Activated CD8-positive, alpha-beta memory T cell treated with anti-CD3 and anti-CD28 coated beads for 24 hours (primary cell): ENCODE measurements around the gene RAMP3.
"Not testable (repeated sequence)": the region's sequence is repeated elsewhere in the genome, so short reads cannot be mapped to it uniquely, and the experiment has no call there.

Experiments
- DNase-seq: peaks from one replicate; pipeline ENCODE4 v3.0.0-alpha.2; 2020

The RAMP3 gene

DNA sequence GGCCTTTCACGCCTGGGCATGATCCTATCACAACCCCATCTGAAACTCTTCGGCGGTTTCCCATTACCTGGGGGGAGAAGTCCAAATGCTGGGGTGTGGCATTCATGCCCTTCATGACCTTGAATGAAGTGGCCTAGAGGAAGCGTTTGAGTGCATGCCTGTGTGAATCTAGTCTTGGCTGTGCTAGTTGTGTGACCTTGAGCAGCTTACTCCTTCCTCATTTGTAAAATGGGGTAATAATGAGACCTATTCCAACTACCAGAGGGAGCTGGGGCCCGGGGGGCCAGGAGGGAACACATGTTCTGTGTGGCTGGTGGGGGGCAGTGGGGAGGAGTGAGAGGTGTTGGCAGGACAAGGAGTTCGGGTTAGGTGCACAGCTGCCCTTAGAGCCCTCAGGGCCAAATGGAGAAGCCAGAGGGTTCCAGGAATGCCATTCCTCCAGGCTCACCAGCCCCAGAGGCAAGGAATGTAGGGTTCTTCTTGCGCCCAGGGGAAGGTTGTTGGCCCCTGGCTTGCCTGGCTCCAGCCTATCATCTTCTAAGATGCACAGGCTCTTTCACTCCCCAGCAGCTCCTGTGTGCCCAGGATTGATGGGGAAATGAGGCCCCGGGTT, 24.8 kb upstream of the RAMP3 start:
- no peak for DNase-seq

DNA sequence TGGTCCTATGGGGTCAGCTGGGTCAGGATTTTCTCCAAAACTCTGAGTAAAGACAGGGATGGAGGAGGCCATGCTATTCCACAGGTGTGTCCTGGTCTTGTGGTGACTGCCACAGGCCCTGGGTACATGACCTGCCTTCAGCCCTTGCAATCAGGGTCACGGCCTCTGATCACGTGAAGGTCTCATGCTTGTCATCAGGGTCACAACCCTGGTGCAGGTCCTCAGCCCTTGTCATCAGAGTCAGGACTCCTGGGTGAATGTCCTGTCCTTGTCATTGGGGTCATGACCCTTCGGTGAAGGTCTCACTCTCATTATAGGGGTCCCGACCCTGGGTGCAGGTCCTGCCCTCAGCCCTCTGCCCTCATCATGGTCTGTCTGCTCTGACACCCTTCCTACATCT, 24.2 kb upstream of the RAMP3 start:
- no peak for DNase-seq

DNA sequence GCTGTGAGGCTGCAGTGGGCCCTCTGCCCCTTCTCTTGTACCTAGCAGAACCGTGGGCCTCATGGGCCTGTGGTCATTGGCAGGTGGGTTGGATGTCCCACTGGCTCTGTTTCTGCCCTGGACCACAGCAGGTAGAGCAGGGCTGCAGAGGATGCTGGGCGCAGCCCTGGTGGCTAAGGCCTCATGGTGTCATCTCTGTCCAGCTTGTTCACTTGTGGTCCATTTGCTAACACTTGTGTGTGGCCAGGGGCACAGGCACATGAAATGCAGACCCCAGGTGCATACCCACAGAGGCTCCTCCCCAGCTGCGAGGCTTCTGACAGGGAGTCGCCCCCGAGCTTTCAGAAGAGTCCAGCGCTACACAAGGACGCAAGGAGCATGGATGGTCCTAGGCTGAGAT, 23.7 kb upstream of the RAMP3 start:
- DNase-seq: no peak

DNA sequence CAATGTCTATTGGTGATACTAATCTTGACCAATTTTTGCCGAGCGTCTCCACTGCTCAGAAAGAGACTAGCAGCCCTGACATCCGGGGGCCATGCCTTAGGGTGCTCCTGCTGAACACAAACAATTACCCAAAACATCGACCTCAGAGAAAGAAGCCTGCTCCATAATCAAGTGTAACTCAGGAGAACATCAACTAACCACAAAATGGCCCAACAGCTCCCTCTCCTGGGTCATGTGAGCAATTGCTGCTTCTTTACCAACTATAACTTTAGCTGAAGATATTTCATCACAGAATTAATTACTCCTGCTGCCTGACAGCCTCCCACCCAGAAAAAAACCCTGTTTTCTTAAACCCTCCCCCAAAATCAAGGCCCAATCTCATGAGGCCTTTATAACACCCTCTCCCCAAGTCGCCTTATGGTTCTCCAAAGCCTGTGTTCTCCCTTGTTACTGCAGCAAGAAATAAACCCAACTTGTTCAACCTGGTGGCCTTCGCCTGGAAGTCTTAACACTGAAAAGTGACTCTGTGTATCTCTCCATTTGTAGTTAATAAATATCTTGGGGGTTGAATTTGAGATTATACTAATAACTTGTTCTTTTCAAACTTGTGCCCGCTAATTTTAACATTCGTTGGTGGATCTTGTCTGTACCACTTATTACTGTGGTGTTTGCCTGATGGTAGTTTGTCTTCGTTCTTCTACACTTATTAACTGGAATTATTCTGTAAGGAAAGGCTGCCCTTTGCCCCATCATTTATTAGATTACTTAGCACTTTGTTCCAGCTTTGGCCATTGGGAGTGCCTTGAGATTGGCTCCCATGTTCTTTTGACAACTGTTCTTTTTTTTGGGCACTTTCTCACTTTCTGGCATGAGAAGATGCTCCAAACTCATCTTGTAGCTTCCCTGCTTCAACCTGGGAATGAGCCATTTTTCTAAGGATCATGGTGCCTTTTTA, 21.2 kb upstream of the RAMP3 start:
- DNase-seq: peak; percentile 81

DNA sequence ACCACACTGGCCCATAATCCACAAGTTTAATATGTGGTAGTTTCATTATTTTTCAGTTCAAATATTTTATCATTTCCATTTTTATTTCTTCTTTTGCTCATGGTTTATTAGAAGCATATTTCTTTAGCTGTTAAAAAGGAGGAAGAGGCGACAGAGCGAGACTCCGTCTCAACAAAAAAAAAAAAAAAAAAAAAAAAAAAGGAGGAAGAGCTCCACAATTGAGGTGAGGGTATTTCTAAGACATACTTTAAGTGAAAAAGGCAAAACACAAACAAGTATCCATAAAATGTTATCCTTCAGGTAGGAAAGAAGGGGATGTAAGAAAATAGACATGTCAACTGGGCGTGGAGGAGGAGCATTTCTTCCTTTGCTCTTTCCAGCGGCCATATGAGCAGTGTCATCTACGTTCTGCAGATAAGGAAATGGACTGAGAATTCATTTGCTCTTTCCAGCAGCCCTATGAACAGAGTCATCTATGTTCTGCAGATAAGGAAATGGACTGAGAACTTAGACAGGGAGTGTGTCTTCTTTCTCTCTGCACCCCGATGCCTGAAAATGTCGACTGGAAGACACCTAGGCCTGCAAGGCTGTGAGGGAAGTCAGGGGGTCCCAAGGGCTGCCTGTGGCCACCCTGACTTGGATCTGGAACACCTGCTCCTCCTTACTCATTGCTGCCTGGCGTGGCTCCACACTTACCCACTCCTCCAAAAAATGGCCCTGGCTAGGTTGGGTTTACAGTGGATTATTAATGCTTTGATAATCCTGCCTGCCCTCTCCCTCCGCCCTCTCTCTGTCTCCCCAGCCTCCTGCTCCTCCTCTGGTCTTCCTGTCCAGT, 18.9 kb upstream of the RAMP3 start:
- no peak for DNase-seq

DNA sequence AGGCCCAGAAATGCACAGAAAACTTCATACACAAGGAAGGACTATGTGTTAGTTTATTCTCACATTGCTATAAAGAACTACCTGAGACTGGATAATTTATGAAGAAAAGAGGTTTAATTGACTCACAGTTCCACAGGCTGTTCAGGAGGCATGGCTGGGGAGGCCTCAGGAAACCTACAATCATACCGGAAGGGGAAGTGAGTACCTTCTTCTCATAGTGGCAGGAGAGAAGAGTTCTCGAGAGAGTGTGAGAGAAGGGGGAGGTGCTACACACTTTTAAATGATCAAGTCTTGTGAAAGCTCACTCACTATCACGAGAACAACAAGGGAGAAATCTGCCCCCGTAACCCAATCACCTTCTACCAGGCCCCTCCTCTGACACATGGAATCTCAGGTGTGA, 16.8 kb upstream of the RAMP3 start:
- DNase-seq: no peak

DNA sequence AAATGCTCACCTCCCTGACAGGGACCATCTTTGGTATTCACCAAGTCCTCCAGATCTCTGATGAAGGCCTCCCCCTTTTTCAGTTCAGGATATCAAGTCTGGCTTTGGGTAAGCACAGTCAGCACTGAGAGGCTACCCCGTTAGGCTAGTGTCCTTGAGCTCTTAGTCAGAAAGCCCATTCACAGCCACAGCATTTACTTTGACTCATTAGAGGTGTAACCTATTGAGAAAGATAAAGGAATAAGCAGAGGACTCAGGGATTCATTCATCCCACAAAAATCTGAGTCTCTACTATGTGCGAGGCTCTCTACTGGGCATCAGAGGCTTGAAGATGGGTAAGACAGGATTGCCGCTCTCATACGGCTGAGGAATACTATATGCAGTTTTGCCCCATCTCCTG, 14.0 kb upstream of the RAMP3 start:
- DNase-seq: no peak

DNA sequence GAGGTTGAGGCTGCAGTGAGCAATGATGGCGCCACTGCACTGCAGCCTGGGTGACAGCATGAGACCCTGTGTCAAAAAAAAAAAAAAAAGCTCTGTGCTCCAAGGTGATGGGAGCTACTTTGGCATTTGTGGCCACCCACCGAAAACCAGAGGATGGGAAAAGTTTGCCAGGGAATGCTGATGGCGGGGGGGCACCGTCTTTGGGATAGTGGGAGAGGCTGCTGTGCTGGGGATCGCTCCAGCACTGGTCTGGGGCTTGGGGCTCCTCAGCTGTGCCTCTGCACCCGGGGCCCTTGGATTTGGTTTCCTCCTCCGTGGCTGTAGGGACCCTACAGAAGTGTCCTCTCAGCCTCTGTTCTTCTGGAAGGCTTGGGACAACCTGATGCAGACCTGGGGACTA, 11.7 kb upstream of the RAMP3 start:
- no peak for DNase-seq

DNA sequence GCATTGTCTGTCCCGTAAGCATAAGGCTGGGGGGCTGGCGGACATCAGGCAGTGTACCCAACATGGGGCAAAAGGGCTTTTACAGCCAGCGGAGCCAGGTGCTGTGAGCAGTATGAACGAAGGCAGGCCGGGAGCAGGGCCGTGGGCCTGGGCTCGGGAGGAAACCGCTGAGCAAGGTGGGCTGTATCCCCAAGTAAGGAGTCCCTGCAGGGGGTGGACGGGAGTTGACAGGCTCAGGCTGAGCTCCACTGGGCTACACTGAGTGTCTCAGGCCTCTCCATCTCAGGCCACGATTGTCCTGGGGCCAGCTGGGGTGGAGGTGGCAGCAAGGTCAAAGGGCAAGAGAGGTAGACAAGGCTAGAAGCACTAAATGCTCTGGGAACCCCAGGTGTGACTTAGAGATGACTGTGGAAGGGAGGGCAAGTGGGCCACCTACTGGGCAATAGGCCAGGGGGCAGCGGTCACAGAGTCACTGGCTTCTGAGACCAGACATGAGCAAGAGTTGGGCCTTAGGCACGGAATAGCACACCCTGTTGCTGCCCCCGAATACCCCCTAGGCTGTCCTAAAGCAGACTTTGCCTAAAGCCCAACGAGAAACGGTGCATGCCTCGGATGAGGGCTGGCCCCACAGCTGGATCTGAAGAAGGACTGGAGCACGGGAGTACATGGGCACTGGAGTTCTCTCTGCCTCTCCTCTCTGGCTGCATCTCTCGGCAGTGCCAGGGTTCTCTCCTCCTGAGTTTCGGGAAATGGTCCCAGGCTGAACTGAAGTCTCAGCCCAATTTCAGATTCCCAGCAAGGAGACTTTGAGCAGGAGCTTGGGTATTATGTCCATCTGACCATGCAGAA, 10.8 kb upstream of the RAMP3 start:
- DNase-seq: no peak

DNA sequence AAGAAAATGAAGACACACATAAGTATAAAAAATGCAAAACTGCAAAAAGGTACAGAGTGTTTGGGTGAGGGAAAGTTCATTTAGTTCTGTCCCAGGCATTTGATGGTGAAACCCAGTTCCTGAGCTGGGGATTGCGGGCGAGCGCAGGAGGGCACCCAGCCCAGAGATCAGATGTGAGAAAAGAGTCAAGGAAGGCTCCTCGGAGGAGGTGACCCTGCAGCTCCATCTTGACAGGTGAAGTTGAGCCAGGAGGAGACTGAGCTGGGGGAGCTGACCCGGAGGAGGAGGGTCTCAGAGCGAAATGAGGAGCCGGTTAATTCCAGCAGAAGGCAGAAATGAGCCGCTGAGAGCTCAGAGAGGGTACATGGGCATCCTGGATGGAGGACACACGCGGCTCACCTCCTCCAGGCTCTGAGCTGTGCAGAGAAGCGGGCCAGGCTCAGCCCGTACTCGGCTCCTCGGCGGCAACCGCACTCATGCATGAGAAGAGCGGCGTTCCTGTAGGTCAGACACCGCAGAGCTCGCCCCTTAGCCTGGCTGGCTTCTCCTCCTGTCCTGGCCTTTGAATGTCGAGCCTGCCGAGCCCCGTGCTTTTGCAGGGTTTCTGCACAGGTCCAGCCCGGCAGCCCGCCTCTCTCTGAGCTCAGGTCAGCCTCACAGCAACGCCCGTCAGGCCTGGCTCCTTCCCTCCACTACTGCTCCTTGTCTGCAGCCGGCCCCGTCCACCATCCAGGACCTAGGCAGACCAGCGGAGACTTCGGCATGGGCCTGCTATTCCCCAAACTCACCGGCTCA, 9.5 kb upstream of the RAMP3 start:
- DNase-seq: no peak

DNA sequence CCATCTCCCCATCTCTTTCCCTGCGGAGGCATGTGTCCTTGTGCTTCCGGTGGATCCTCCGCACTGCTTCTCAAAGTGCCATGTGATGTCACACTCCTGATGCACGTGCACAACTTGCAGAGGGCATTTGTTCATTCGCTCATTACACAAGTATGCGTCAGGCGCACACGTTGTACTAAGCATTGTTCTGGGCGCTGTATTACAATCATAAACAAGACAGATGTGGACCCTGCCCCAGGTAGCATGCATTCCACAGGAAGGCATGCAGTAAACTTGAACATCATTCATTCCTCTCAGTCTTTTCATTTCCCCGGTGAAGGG, 9.0 kb upstream of the RAMP3 start:
- no peak for DNase-seq

DNA sequence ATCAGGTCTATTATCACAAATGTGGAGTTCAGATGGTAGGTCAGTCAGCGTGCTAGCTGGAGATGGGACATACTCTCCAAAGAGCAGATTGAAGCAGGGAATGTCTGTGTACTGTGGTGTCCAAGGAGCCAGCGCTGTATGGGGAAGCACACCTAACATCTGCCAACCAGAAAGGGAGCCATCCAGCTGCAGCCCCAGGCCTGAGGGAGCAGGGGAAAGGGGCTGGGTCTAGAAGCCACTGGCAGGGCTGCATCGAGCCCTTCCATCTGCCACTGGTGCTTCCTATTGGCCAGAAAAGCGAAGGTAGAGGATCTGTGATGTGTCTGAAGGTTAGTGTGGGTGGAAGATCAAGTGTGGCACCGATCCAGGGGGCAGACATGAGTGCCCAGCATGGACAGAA, 8.0 kb upstream of the RAMP3 start:
- DNase-seq: no peak

DNA sequence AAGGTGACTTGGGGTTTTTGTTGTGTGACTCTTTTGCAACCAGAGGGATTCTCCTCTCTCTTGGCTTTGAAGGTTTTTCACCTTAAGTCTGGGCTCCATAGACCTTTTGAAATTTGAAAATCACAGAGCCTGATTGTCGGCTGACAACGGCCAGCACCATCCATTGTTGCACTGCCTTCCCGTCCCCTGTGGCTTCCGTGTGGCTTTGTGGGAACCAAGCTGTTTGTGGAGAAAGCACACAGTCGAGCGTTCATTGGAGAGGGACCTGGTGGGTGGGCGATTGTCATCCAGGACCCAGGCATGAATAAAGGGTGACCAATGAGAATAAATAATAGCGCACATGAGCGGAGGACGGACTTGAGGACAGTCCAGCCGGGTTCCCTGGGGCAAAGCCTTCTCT, 7.4 kb upstream of the RAMP3 start:
- no peak for DNase-seq

DNA sequence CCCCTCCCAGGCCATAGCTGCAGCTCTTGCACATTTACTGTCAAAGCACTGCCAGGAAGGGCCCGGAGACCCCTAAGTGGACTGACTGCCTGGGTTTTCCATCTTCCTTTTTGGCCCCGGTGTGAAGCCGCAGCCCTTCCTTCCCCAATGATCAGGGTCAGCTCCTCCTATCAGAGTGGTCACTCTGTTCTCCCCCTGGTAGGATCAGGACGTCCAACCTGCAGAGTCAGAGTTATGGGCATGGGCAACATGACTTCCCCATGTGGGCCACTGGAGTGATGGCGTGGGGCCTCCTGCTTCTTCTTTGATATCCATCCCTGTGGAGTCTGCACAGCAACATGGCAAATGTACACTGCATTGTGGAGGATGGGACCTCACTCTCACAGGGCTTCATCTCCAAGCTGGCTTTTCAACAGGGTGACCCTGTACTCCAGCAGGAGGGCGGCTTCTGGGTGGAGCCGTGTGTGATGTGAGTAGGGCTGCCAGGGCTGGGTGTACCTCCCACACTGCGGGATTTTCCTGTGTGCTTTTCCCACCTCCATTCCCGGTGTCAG, 6.4 kb upstream of the RAMP3 start:
- no peak for DNase-seq

DNA sequence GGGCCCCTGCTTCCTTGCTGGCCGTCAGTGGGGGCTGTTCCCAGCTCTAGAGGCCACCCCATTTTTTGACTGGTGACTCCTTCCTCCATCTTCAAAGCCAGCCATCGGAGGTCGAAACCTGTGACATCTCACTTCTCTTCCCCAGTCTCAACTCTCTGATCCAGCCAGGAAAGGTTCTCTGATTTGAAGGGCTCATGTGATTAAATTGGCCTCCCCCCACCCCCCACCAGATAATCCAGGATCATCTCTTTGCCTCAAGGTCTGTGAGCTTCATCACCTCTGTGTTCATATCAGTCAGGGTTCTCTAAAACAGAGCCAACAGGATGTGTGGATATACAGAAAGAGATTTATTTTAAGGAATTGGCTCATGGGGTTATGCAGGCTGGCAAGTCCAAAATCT, 5.6 kb upstream of the RAMP3 start:
- no peak for DNase-seq

DNA sequence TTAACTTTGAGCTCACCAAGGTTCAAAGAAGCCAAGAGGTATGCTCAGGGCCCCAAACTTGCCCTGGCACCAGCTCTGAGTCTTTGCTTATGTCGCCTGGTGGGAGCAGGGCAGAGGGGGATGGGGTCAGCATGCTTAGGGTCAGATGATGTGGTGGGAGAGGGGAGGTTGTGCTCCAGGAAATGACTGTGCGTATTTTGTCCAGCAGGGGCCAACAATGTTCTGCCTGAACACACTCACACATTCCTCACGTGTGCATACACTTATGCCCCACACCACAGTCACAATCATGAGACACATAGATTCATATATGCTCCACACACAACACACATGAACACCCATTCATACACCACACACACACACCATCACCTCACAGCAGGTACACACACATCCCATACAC, 4.4 kb upstream of the RAMP3 start:
- no peak for DNase-seq

DNA sequence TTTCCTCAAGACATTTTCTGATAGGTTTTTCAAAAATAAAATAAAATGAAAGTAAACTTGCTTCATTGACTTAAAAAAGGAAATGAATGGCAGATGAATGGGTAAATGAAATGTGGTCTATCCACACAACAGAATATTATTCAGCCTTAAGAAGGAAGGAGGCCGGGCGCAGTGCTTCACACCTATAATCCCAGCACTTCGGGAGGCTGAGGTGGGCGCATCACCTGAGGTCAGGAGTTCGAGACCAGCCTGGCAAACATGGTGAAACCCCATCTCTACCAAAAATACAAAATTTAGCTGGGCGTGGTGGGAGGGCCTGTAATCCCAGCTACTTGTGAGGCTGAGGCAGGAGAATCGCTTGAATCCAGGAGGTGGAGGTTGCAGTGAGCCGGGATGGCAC, 3.7 kb upstream of the RAMP3 start:
- DNase-seq: not testable (repeated sequence)

DNA sequence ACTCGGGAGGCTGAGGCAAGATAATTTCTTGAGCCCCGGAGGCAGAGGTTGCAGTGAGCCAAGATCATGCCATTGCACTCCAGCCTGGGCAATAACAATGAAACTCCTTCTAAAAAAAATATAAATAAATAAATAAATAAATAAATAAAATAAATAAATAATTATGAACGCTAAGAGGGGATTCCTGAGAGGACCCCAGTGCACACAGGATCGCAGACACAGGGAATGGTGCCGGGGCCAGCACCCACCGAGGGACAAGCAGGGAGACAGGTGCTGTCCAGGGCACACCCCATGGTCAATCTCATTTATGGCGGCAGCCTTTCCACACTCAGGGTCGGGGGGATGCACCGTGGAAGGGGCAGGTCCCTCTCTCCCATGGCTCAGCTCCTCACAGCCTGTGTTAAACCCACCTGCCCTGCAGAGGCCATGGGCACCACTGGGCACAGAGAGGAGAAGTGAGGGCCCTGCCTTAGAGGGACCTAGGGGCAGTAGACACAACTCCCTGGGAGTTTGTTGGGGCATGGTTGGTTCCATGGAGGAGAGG, 2.2 kb upstream of the RAMP3 start:
- DNase-seq: no peak

DNA sequence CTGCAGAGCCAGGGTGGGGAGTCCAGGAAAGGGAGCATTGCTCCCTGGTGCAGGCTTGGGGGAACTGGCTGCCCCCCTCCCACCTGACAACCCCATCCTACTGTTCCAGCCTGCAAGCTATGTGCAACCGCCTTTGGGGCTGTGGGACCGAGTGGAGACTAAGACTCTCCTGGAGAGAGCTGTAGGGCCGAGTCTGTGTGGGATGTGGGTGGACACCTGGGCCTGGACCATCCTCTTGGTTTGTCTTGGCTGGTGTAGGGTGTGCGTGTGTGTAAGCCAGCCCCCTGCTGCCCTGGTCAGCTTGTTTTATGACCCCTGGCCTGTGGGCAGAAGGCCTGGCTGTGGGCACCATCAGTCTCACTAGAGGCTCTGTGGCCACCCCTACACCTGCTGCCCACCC, 1.6 kb upstream of the RAMP3 start:
- no peak for DNase-seq

DNA sequence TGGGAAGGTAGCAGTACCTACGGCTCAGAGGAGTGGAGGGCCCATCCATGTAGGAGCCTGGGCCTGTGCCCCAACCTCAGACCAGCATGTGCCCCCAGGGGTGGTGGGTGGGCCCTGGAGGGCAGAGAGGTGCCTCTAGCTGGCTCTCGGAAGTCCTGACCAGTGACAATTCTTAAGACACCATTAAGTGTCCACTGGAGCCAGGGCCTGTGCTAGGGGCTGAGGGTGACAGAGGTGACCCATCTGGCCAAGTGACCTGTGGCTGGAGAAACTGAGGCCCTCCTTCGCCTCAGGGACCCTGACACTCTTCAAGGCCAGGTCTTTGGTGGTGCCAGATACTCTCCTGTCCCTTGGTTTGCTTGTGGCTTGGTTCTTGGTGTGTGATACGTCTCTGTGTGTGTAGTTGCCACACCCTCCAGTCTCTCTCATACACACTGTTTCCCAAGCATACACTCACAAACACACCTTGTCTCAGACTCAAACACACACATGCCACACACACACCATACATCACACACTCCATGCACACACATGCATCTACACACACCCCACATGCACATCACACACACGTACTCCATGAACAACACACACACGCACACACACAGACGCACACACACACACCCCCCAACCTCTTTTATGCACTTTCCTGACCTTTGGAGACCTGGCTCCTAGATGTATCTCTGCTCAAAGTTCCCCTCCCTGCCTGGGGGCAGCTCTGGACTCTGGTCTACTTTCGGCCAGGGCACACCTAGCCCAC, 897 bp upstream of the RAMP3 start:
- no peak for DNase-seq

DNA sequence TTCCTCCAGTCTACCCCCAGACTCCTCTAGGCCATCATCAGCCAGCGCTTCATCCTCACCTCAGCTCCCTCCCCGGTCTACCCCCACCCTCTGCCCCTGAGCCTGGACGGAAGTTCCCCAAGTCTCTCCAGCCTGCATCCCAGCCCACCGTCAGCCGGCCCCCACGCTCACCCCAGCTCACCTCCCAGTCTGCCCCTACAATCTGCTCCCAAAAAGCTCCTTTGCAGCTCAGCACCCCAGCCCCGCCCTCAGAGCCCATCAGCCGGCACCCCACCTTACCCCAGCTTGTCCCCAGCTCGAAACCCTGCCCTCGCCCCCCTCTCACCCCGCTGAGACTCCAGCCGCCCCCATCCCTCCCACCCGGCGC, 322 bp upstream of the RAMP3 start:
- no peak for DNase-seq
